ENCODE measurements around the gene CCL22. TPM values are rescaled to one million over a fixed set of nuclear protein-coding genes. Genes with fewer than 3 reads are reported as not detected.
A peak's percentile ranks its signal among the peaks of the same experiment; 100 is the strongest.

CCL22 gene, protein sequence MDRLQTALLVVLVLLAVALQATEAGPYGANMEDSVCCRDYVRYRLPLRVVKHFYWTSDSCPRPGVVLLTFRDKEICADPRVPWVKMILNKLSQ
- total RNA-seq (not detected), polyA plus RNA-seq (not detected)

DNA sequence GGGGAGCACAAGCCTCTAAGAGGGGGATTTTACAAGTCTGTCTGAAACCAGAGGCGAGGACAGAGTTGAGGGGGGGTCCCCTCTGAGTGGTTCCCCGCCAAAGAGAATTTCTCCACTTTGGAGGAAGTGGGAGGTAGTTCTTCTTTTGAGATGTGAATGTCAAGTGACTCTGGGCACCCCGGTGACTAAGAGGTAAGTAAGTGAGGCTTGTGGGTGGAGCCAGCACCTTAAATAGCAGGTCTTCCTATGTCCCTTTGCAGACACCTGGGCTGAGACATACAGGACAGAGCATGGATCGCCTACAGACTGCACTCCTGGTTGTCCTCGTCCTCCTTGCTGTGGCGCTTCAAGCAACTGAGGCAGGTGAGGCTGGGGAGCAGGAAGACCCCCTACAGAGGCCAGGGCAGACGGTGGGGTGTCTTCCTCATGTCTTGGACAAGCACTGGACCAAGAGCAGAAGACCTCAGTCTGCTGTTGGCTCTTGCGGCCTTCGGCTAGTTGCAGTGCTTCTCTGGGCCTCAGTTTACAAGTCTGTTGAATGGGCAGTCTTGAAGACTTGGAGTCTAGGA lies at the start of gene CCL22:
Gene CCL22, plus strand, starts transcription at position 257 of the 569 bp plus-strand sequence. Its CDS starts 34 bp downstream, at position 291.
- Mint-ChIP-seq H3K36me3 (no peaks in the 10 kb centered on the region), H3K27ac (peak within 1 kb of the TSS in 2 of 3 donors; percentile 69 to 80), H3K27me3 (no peaks in the 10 kb centered on the region), H3K4me3 (no peak within 1 kb of the TSS), H3K9me3 (no peaks in the 10 kb centered on the region), H3K4me1 (peaks cover 0 to 1% (median 0%) of the 10 kb centered on the region in 4 donors)
- Histone ChIP-seq H3K4me1 (ENCODE audit: control insufficient read depth, insufficient read depth, low read length, poor library complexity, severe bottlenecking) (no peaks in the 10 kb centered on the region), H3K27ac (ENCODE audit: insufficient read depth, low read length, poor library complexity, severe bottlenecking) (no peak within 1 kb of the TSS), H3K27me3 (ENCODE audit: control insufficient read depth, insufficient read depth, low read length) (no peaks in the 10 kb centered on the region), H3K36me3 (ENCODE audit: control insufficient read depth, insufficient read depth, low read length) (no peaks in the 10 kb centered on the region), H3K4me3 (ENCODE audit: low read depth, low read length) (no peak within 1 kb of the TSS), H3K9me3 (ENCODE audit: control insufficient read depth in 2 of 2, low read length in 2 of 2) (no peaks in the 10 kb centered on the region)
- peak in 1 of 3 donors; percentile 17 for DNase-seq
- peak; percentile 56 to 59 for ATAC-seq (ENCODE audit: low read depth in 2 of 2)

DNA sequence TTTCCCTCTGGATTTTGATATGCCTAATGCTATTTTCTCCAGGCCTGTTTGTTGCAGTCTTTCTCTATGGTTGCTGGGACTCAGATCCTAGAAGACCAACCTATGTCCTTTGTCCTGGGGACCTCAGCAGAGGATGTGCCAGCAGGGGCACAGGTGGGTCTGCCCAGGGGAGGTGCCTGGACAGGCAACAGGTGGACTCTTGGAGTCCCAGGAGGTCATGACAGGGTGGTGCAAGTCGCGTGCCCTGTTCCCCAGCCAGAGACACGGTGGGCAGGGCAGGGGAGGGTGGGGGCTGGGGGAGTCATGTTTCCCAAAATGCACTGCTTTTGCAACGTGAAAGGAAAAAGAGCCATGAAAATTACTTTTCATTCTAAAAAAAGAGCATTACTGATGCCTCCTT lies 47.8 kb upstream of the CCL22 start:
- Histone ChIP-seq H3K27me3 (ENCODE audit: control insufficient read depth, insufficient read depth, low read length) (peaks cover 2% of the 10 kb centered on the region), H3K36me3 (ENCODE audit: control insufficient read depth, insufficient read depth, low read length) (no peaks in the 10 kb centered on the region), H3K9me3 (ENCODE audit: control insufficient read depth in 2 of 2, low read length in 2 of 2) (no peaks in the 10 kb centered on the region), H3K27ac (ENCODE audit: insufficient read depth, low read length, poor library complexity, severe bottlenecking) (no peak overlapping the region), H3K4me3 (ENCODE audit: low read depth, low read length) (no peak overlapping the region), H3K4me1 (ENCODE audit: control insufficient read depth, insufficient read depth, low read length, poor library complexity, severe bottlenecking) (no peaks in the 10 kb centered on the region)
- ATAC-seq (ENCODE audit: low read depth in 2 of 2) (no peak), DNase-seq (no peak)
- Mint-ChIP-seq H3K36me3 (no peaks in the 10 kb centered on the region), H3K4me3 (no peak overlapping the region), H3K27me3 (no peaks in the 10 kb centered on the region), H3K9me3 (no peaks in the 10 kb centered on the region), H3K4me1 (peaks cover 0 to 7% (median 5%) of the 10 kb centered on the region in 4 donors), H3K27ac (no peak overlapping the region)

DNA sequence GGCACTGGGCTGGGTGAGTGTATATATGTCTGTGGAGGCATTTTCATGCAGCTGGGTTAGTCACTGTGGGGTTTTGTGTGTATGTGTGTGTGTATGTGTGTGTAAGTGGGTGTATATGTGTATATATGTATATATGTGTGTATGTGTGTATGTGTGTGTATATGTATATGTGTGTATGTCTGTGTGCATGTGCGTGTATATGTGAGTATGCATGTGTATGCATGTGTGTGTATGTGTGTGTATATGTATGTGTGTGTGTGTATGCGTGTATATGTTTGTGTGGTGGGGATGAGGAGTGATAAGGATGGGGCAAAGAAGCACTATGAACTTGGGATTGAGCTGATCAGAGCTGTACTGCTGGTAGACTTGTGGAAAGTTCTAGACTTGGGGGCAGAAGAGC lies 45.1 kb upstream of the CCL22 start:
- Histone ChIP-seq H3K4me3 (ENCODE audit: low read depth, low read length) (no peak overlapping the region), H3K27me3 (ENCODE audit: control insufficient read depth, insufficient read depth, low read length) (peaks cover 2% of the 10 kb centered on the region), H3K4me1 (ENCODE audit: control insufficient read depth, insufficient read depth, low read length, poor library complexity, severe bottlenecking) (no peaks in the 10 kb centered on the region), H3K27ac (ENCODE audit: insufficient read depth, low read length, poor library complexity, severe bottlenecking) (no peak overlapping the region), H3K36me3 (ENCODE audit: control insufficient read depth, insufficient read depth, low read length) (no peaks in the 10 kb centered on the region), H3K9me3 (ENCODE audit: control insufficient read depth in 2 of 2, low read length in 2 of 2) (no peaks in the 10 kb centered on the region)
- no peak for DNase-seq
- Mint-ChIP-seq H3K4me1 (peaks cover 0 to 7% (median 5%) of the 10 kb centered on the region in 4 donors), H3K27ac (no peak overlapping the region), H3K4me3 (no peak overlapping the region), H3K27me3 (no peaks in the 10 kb centered on the region), H3K36me3 (no peaks in the 10 kb centered on the region), H3K9me3 (no peaks in the 10 kb centered on the region)
- ATAC-seq (ENCODE audit: low read depth in 2 of 2), result no peak

DNA sequence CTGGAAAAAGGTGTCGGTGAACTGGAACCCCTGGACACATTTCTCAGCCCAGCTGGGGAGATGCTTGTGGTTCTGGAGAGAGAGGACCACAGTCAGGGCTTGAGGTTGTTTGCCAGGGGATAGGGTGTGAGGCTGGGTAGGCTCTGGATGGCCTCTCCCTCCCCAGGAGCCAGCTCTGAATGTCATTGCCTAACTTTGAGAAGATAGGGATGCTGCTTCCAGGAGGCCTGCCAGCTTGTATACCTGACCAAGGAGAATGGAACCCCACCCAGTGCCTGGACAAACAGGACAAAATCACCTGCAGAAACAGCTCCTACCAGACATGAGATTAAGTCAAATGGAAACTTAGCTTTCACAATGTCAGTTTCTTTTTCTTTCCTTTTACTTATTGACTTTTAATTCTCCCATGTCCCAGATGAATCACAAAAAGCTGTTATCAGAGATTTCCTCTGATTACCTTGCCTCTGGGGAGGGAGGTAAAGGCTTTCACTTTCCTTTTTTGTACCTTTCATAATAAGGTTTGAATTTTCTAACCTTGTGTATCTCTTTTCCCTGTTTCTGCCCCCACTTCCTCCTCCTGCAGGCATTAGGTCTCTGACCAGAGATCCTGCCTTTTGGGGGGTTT lies 44.3 kb upstream of the CCL22 start:
- Mint-ChIP-seq H3K27me3 (no peaks in the 10 kb centered on the region), H3K4me1 (peaks cover 0 to 7% (median 5%) of the 10 kb centered on the region in 4 donors), H3K4me3 (peak overlapping the region in 1 of 4 donors; percentile 32), H3K36me3 (no peaks in the 10 kb centered on the region), H3K9me3 (no peaks in the 10 kb centered on the region), H3K27ac (peak overlapping the region; percentile 60 to 79 (median 78))
- Histone ChIP-seq H3K27me3 (ENCODE audit: control insufficient read depth, insufficient read depth, low read length) (peaks cover 2% of the 10 kb centered on the region), H3K4me3 (ENCODE audit: low read depth, low read length) (no peak overlapping the region), H3K36me3 (ENCODE audit: control insufficient read depth, insufficient read depth, low read length) (no peaks in the 10 kb centered on the region), H3K9me3 (ENCODE audit: control insufficient read depth in 2 of 2, low read length in 2 of 2) (no peaks in the 10 kb centered on the region), H3K4me1 (ENCODE audit: control insufficient read depth, insufficient read depth, low read length, poor library complexity, severe bottlenecking) (no peaks in the 10 kb centered on the region), H3K27ac (ENCODE audit: insufficient read depth, low read length, poor library complexity, severe bottlenecking) (no peak overlapping the region)
- no peak for ATAC-seq (ENCODE audit: low read depth in 2 of 2)
- peak in 1 of 3 donors; percentile 47 for DNase-seq

DNA sequence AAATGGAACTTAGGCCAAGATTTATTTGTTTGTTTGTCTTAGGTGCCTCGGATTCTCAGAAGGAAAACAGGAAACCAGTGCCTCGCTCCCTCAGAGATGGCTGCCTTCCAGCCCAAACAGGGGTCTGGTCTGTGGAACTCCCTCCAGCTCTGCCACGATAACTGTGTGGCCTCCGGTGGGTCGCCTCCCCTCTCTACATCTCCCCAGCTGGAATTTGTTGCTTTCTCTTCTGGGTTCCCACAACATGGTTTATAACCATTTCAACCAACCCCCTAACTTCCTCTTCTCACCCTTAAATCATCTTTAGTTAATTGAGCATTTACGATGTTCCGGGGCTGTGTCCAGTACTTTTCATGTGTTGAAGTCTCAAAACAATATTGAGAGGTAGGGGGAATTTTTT lies 43.2 kb upstream of the CCL22 start:
- H3K4me1 Mint-ChIP-seq, result peaks cover 0 to 7% (median 5%) of the 10 kb centered on the region in 4 donors
- no peak overlapping the region for H3K27ac Mint-ChIP-seq
- H3K9me3 Mint-ChIP-seq, result no peaks in the 10 kb centered on the region
- ATAC-seq (ENCODE audit: low read depth in 2 of 2), result no peak
- H3K27me3 Mint-ChIP-seq, result no peaks in the 10 kb centered on the region
- H3K4me3 ChIP-seq (ENCODE audit: low read depth, low read length), result no peak overlapping the region
- H3K36me3 Mint-ChIP-seq, result no peaks in the 10 kb centered on the region
- H3K27me3 ChIP-seq (ENCODE audit: control insufficient read depth, insufficient read depth, low read length), result peaks cover 2% of the 10 kb centered on the region
- no peak for DNase-seq
- no peak overlapping the region for H3K27ac ChIP-seq (ENCODE audit: insufficient read depth, low read length, poor library complexity, severe bottlenecking)
- H3K9me3 ChIP-seq (ENCODE audit: control insufficient read depth in 2 of 2, low read length in 2 of 2), result no peaks in the 10 kb centered on the region
- no peaks in the 10 kb centered on the region for H3K4me1 ChIP-seq (ENCODE audit: control insufficient read depth, insufficient read depth, low read length, poor library complexity, severe bottlenecking)
- H3K36me3 ChIP-seq (ENCODE audit: control insufficient read depth, insufficient read depth, low read length), result no peaks in the 10 kb centered on the region
- no peak overlapping the region for H3K4me3 Mint-ChIP-seq

DNA sequence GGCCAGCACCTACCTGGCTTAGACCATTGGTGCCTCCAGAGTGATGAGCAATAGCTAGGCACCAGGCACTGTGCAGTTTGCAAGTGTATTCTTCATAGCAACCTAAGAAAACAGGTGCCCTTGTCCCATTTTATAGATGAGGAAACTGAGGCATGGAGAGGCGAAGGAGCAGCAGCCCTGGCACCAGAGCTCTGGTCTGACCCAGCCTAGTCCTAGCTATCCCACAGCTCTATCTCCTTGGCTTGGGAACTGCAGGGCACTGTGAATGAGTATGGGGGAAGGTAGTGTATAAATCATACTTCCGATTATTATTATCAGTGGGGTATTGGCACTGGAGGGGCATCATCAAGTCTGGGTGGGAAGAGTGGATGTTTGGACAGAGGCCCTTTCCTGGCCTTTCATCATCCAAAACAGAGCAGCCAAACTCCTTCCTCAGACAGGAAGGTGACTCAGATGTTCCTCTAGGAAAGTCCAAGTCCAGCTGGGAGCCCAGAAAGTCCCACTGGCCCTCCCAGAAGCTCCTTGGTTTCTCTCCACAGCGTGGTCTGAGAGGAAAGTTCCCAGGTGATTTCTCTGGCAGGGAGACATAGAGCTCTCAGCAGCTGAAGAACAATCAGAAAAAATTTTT lies 42.1 kb upstream of the CCL22 start:
- no peak for ATAC-seq (ENCODE audit: low read depth in 2 of 2)

DNA sequence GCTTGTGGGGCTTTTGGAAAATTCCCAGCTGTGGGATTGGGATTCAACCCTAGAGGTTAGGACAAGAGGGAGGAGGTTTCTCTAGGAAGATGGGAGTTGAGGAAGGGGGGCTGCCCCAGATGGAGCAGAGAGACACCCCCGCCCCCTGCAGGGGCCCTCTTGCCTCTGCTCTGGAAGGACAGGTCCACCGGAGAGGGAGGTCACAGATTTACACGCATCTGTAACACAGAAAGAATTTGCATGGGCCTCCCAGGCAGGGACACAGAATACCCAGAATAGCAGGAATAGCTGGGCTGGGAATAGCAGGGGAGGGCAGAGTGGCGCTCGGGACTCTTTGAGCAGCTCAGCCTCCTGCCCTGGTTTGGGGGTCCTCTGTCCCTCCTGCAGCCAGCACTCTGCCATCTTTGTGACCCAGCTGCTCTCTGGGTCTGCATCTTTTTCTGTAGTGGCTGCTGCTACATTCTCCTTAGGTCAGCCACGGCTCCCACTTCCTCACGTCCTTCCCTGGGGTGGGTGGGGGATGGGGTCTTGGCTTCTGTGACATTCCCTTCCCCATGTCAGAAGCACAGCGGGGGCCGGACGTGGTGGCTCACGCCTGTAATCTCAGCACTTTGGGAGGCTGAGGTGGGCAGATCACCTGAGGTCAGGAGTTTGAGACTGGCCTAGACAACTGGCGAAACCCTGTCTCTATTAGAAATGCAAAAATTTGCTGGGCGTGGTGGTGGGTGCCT lies 40.2 kb upstream of the CCL22 start:
- no peak for ATAC-seq (ENCODE audit: low read depth in 2 of 2)
- Mint-ChIP-seq H3K9me3 (no peaks in the 10 kb centered on the region), H3K4me3 (no peak overlapping the region), H3K36me3 (no peaks in the 10 kb centered on the region), H3K27me3 (no peaks in the 10 kb centered on the region), H3K4me1 (peaks cover 0 to 7% (median 5%) of the 10 kb centered on the region in 4 donors), H3K27ac (no peak overlapping the region)
- Histone ChIP-seq H3K4me1 (ENCODE audit: control insufficient read depth, insufficient read depth, low read length, poor library complexity, severe bottlenecking) (no peaks in the 10 kb centered on the region), H3K4me3 (ENCODE audit: low read depth, low read length) (no peak overlapping the region), H3K27me3 (ENCODE audit: control insufficient read depth, insufficient read depth, low read length) (peaks cover under 1% of the 10 kb centered on the region), H3K27ac (ENCODE audit: insufficient read depth, low read length, poor library complexity, severe bottlenecking) (no peak overlapping the region), H3K9me3 (ENCODE audit: control insufficient read depth in 2 of 2, low read length in 2 of 2) (no peaks in the 10 kb centered on the region), H3K36me3 (ENCODE audit: control insufficient read depth, insufficient read depth, low read length) (no peaks in the 10 kb centered on the region)
- DNase-seq, result no peak

More for the DNA sequence above, 42.1 kb upstream of the CCL22 start:
- Mint-ChIP-seq H3K4me1 (peaks cover 0 to 7% (median 5%) of the 10 kb centered on the region in 4 donors), H3K36me3 (no peaks in the 10 kb centered on the region), H3K27me3 (no peaks in the 10 kb centered on the region), H3K4me3 (no peak overlapping the region), H3K9me3 (no peaks in the 10 kb centered on the region), H3K27ac (peak overlapping the region in 1 of 3 donors; percentile 50)
- no peak overlapping the region for H3K4me3 ChIP-seq (ENCODE audit: low read depth, low read length)
- H3K9me3 ChIP-seq (ENCODE audit: control insufficient read depth in 2 of 2, low read length in 2 of 2), result no peaks in the 10 kb centered on the region
- no peak for DNase-seq
- H3K4me1 ChIP-seq (ENCODE audit: control insufficient read depth, insufficient read depth, low read length, poor library complexity, severe bottlenecking), result no peaks in the 10 kb centered on the region
- no peaks in the 10 kb centered on the region for H3K36me3 ChIP-seq (ENCODE audit: control insufficient read depth, insufficient read depth, low read length)
- H3K27ac ChIP-seq (ENCODE audit: insufficient read depth, low read length, poor library complexity, severe bottlenecking), result no peak overlapping the region
- peaks cover 2% of the 10 kb centered on the region for H3K27me3 ChIP-seq (ENCODE audit: control insufficient read depth, insufficient read depth, low read length)
